Measurements from ENCODE around the gene TNFAIP8. TPM values are rescaled to one million over a fixed set of nuclear protein-coding genes. Genes with fewer than 3 reads are reported as not detected.

Gene TNFAIP8
- total and polyA plus RNA-seq, 2 of the 13 experiments (the other 11 are each of a cell fraction or from before 2014, with no cell fraction given), result 6.4 to 11.2 TPM

- Histone ChIP-seq H3K4me3 (replicated peaks in 1 of 3; ENCODE audit: insufficient read depth in 1 of 3, low read depth in 2 of 3, low read length in 3 of 3) (no peak overlapping the region), H3K9ac (ENCODE audit: insufficient read depth, low read depth, low read length) (no peak overlapping the region), H3K27me3 (ENCODE audit: control insufficient read depth in 1 of 2, insufficient read depth in 2 of 2, low read length in 2 of 2) (no peaks in the 10 kb centered on the region), H3K79me2 (ENCODE audit: insufficient read depth, low read length) (no peaks in the 10 kb centered on the region), H3K4me1 (ENCODE audit: insufficient read depth, low read length) (peaks cover 12% of the 10 kb centered on the region), H3K4me2 (ENCODE audit: low read depth, low read length) (no peak overlapping the region), H4K20me1 (ENCODE audit: insufficient read depth, low read length) (no peaks in the 10 kb centered on the region), H3K36me3 (replicated peaks in 1 of 2; ENCODE audit: control insufficient read depth in 1 of 2, insufficient read depth in 2 of 2, low read length in 2 of 2) (no peaks in the 10 kb centered on the region), H3K27ac (ENCODE audit: extremely low read length, insufficient read depth, low read length) (no peak overlapping the region), H3K9me3 (ENCODE audit: low read length) (no peaks in the 10 kb centered on the region), H2AFZ (ENCODE audit: low read length) (no peak overlapping the region)
- TF ChIP-seq ZNF142 (CRISPR knock-in tag; IDR thresholded peaks at IDR 0.05) (no peak), ZFP41 (CRISPR knock-in tag; IDR thresholded peaks at IDR 0.05; ENCODE audit: borderline replicate concordance) (no peak), TBP (CRISPR knock-in tag; IDR thresholded peaks at IDR 0.05) (no peak), ZNF773 (CRISPR knock-in tag; IDR thresholded peaks at IDR 0.05; ENCODE audit: borderline replicate concordance) (no peak), ZNF256 (CRISPR knock-in tag; conservative IDR thresholded peaks at IDR 0.05) (no peak), CC2D1A (CRISPR knock-in tag; IDR thresholded peaks at IDR 0.05) (no peak), ZNF383 (CRISPR knock-in tag; IDR thresholded peaks at IDR 0.05; ENCODE audit: borderline replicate concordance) (no peak)
- in situ Hi-C loops (cut with HindIII; ENCODE audit: extremely low pct_ligation_motif_present, low pct_unique_long_range_greater_than_20kb), result no loop called here
- ATAC-seq, result no peak
- no peak for FAIRE-seq
- CTCF ChIA-PET (ENCODE audit: low intra/inter-chr PET ratio, low total read pairs), result no interaction called here
- BruUV-seq (replicated peaks), result no TSS peak
- POLR2A ChIA-PET, result no interaction called here
- no peak for DNase-seq (ENCODE audit: low spot score)
- intact Hi-C loops (cut with micrococcal nuclease; ENCODE audit: unreplicated experiment), result no loop called here
- 90% methylated on average over 1 of the region's 2 CpGs for WGBS (ENCODE audit: low lambda C conversion rate)
Observed at GRCh38 chr5:119363271-119363670, 7.5 kb downstream of the TNFAIP8 start.

All from HepG2 (cell line).